ENCODE measurements around the gene RASGRP4. TPM values are rescaled to one million over a fixed set of nuclear protein-coding genes. Genes with fewer than 3 reads are reported as not detected.
A peak's percentile ranks its signal among the peaks of the same experiment; 100 is the strongest.

Gene RASGRP4
- total RNA-seq, 1 donor from 2014 or later = 0.64 TPM

DNA sequence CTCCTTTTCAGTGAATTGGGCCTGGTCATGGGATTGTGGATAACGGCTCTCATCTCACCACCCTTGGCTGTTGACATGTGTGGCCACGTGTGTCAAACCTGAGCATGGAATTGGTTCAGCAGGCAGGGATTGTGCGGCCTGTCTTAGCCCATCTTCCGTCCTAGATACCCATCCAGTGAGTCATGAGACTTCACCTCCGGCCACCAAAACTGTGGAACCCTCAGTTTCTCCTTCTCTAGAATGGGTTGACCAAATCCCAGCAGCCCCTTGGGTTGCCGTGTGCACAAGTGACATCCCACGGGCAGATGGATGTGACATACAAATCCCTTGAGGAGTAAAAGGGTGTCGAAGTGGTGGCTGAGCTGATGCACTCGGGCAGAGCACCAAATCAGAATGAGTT lies 44.9 kb downstream of the RASGRP4 start:
- TF ChIP-seq, protein P1, sequence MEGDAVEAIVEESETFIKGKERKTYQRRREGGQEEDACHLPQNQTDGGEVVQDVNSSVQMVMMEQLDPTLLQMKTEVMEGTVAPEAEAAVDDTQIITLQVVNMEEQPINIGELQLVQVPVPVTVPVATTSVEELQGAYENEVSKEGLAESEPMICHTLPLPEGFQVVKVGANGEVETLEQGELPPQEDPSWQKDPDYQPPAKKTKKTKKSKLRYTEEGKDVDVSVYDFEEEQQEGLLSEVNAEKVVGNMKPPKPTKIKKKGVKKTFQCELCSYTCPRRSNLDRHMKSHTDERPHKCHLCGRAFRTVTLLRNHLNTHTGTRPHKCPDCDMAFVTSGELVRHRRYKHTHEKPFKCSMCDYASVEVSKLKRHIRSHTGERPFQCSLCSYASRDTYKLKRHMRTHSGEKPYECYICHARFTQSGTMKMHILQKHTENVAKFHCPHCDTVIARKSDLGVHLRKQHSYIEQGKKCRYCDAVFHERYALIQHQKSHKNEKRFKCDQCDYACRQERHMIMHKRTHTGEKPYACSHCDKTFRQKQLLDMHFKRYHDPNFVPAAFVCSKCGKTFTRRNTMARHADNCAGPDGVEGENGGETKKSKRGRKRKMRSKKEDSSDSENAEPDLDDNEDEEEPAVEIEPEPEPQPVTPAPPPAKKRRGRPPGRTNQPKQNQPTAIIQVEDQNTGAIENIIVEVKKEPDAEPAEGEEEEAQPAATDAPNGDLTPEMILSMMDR (IDR thresholded peaks at IDR 0.05) = no peak
- H3K27ac ChIP-seq = no peak overlapping the region
- no peak for DNase-seq (ENCODE audit: low spot score in 2 of 2)
- peaks cover 2 to 6% of the 10 kb centered on the region in 2 donors for H3K4me1 ChIP-seq
- intact Hi-C loops (cut with DNase I) = loop anchor here (10.0 kb wide), 2 partner anchors 376 to 476 kb away; partner anchors contain the start of genes SIPA1L3 and WDR87
- H3K36me3 ChIP-seq = peaks cover 64 to 70% of the 10 kb centered on the region in 2 donors
- no peaks in the 10 kb centered on the region for H3K27me3 ChIP-seq
- no peak overlapping the region for H3K4me3 ChIP-seq
- no peaks in the 10 kb centered on the region for H3K9me3 ChIP-seq

DNA sequence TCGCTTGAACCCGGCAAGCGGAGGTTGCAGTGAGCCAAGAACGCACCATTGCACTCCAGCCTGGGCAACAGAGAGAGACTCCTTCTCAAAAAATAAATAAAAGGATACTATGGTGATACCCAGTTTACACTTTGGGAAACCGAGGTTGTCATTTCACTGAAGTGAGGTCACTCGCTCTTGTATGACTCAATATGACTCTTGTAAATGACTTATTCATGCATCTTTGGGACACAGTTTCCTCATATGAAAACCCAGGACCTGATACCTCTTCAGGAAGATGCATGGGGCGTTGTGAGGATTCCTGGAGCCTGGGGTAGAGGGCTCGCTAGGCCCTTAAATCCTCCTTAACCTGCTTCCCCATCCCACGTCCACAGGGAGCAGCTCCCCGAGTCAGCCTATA lies 47.2 kb downstream of the RASGRP4 start:
- peaks cover 55 to 65% of the 10 kb centered on the region in 2 donors for H3K36me3 ChIP-seq
- no peaks in the 10 kb centered on the region for H3K9me3 ChIP-seq
- TF ChIP-seq, protein P1 (IDR thresholded peaks at IDR 0.05) = no peak
- H3K27me3 ChIP-seq = no peaks in the 10 kb centered on the region
- H3K4me1 ChIP-seq = peaks cover 9 to 14% of the 10 kb centered on the region in 2 donors
- DNase-seq (ENCODE audit: low spot score in 2 of 2) = no peak
- intact Hi-C loops (cut with DNase I) = no loop called here
- no peak overlapping the region for H3K4me3 ChIP-seq
- no peak overlapping the region for H3K27ac ChIP-seq

DNA sequence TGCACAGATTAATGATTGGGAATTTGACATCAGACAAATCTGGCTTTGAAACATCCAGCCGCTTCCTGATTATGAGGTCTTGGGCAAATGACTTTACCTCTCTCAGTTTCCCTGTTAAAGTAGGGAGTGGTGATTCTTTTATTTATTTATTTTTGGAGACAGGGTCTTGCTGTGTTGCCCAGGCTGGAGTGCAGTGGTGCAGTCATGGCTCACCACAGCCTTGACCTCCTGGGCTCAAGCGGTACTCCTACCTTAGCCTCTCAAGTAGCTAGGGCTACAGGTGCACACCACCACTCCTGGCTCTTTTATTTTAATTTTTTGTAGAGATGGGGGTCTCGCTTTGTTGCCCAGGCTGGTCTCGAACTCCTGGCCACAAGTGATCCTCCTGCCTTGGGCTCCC lies 49.0 kb downstream of the RASGRP4 start:
- DNase-seq (ENCODE audit: low spot score in 2 of 2) = no peak
- H3K4me3 ChIP-seq = no peak overlapping the region
- H3K9me3 ChIP-seq = no peaks in the 10 kb centered on the region
- intact Hi-C loops (cut with DNase I) = no loop called here
- no peaks in the 10 kb centered on the region for H3K27me3 ChIP-seq
- H3K36me3 ChIP-seq = peaks cover 37 to 47% of the 10 kb centered on the region in 2 donors
- H3K4me1 ChIP-seq = peaks cover 9 to 14% of the 10 kb centered on the region in 2 donors
- TF ChIP-seq, protein P1 (IDR thresholded peaks at IDR 0.05) = no peak
- H3K27ac ChIP-seq = no peak overlapping the region

DNA sequence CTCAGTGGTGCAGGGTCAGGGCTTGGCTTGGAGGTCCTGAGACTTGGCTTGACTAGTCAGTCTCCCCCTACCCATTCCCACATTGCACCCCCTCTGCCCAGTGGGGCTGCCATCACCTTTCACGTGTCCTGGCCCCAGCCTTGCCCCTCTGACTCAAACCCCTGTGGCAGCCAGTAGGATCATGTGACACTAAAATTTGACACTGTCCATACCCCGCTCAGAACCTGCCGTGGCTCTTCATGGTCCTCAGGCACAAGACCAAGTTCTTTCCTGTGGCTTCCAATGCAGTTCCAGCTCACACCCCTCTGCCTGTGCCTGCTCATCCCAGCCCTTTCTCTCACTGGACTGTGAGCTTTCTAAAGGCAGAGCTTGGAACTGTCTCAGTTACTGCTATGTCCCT lies 49.4 kb downstream of the RASGRP4 start:
- DNase-seq (ENCODE audit: low spot score in 2 of 2) = no peak
- no peaks in the 10 kb centered on the region for H3K9me3 ChIP-seq
- TF ChIP-seq, protein P1 (IDR thresholded peaks at IDR 0.05) = no peak
- H3K4me1 ChIP-seq = peaks cover 9 to 14% of the 10 kb centered on the region in 2 donors
- peaks cover 32 to 42% of the 10 kb centered on the region in 2 donors for H3K36me3 ChIP-seq
- no peaks in the 10 kb centered on the region for H3K27me3 ChIP-seq
- intact Hi-C loops (cut with DNase I) = no loop called here
- peak overlapping the region in 1 of 2 donors; percentile 75 for H3K4me3 ChIP-seq
- H3K27ac ChIP-seq = no peak overlapping the region

DNA sequence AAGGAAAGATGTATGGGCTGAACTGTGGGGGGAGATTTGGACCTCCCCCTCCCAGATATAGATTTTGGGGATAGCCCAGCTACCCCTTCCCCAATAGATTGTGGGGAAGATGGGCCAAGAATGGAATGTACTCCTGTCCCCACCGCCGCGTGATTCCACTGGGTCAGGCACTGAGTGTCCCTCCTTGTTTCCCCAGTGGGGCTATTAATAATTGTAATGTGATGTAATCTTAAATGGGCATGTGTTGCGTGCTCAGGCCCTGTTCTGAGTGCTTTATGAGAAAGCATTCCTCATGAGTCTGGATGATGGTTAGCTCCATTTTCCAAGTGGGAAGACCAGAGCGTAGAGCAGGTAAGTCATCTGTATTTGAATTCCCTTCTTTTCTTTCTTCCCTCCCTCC lies 50.3 kb downstream of the RASGRP4 start:
- no peak overlapping the region for H3K27ac ChIP-seq
- intact Hi-C loops (cut with DNase I) = loop anchor here (2.0 kb wide), 2 partner anchors 55 to 243 kb away; partner anchors contain the start of gene EIF3K

More for the DNA sequence above, 50.3 kb downstream of the RASGRP4 start:
- no peaks in the 10 kb centered on the region for H3K9me3 ChIP-seq
- peaks cover 9 to 14% of the 10 kb centered on the region in 2 donors for H3K4me1 ChIP-seq
- DNase-seq (ENCODE audit: low spot score in 2 of 2) = no peak
- H3K4me3 ChIP-seq = peak overlapping the region; percentile 75 to 79
- H3K36me3 ChIP-seq = peaks cover 24 to 34% of the 10 kb centered on the region in 2 donors
- no peaks in the 10 kb centered on the region for H3K27me3 ChIP-seq
- TF ChIP-seq, protein P1 (IDR thresholded peaks at IDR 0.05) = no peak
